GM19324 (cell line): ENCODE results near the gene BNIP3.
"Not testable (repeated sequence)": the region's sequence is repeated elsewhere in the genome, so short reads cannot be mapped to it uniquely, and the experiment has no call there.

ENCODE experiments used
- ATAC-seq: cut with Tn5 transposase; IDR thresholded peaks from one replicate; pipeline ENCODE4 v1.9.1; 2021; ENCODE audit warnings: mild to moderate bottlenecking, moderate library complexity; ENCODE audit not compliant: unreplicated experiment, low FRiP score

The BNIP3 gene

DNA sequence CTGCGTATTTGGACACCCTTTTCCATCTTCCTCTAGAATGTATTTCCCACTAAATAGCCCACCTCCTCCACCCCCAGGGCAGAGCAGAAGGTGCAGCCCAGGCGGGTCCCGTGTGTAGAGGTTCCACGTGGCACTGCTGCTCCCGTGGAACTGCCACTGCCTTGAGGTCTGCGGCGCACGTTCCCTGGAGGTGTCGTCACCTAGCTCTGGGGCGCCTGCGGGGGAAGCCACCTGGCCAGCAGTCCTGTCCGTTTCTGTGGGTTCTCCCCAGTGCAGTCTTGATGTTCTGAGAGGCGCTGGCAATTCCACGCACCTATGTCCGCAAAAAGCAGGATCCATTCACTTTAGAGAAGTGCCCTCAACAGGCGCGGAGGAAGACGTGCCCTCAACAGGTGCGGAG, 21.9 kb downstream of the BNIP3 start:
- no peak for ATAC-seq

DNA sequence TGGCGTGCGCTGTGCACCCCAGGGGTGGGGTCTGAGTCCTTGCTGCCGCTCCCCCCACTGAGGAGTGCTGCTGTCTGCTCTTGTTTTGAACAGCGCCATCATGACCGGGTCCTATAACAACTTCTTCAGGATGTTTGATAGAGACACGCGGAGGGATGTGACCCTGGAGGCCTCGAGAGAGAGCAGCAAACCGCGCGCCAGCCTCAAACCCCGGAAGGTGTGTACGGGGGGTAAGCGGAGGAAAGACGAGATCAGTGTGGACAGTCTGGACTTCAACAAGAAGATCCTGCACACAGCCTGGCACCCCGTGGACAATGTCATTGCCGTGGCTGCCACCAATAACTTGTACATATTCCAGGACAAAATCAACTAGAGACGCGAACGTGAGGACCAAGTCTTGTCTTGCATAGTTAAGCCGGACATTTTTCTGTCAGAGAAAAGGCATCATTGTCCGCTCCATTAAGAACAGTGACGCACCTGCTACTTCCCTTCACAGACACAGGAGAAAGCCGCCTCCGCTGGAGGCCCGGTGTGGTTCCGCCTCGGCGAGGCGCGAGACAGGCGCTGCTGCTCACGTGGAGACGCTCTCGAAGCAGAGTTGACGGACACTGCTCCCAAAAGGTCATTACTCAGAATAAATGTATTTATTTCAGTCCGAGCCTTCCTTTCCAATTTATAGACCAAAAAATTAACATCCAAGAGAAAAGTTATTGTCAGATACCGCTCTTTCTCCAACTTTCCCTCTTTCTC, 26.0 kb downstream of the BNIP3 start:
- ATAC-seq: no peak

DNA sequence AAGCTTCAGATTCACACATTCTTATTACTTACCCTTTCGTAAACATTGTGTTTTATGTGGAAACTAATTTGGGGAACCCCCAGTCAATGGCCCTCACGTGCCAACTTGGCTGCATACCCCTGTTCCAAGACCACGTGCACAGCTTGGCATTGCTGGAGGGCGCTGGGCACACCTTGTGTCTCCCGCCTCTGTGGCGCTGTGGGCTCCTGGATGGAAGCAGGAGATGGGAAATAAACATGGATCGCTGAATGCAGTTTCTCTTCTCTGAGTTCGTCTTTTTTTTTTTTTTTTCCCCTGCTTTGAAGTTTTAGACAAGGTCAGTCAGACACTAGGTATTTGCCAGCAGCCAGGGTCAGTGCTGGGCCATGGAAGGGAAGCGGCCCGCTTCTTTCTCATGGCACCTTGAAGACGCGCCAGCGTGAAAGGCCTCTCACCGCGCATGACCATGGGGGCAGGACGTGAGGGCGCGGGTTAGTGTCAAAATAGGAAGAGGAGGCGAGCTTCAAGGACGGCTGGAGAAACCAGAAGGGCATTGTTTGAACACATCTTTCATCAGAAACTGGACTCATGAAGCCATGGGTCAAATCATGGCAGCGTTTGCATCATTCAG, 27.3 kb downstream of the BNIP3 start:
- ATAC-seq: no peak

DNA sequence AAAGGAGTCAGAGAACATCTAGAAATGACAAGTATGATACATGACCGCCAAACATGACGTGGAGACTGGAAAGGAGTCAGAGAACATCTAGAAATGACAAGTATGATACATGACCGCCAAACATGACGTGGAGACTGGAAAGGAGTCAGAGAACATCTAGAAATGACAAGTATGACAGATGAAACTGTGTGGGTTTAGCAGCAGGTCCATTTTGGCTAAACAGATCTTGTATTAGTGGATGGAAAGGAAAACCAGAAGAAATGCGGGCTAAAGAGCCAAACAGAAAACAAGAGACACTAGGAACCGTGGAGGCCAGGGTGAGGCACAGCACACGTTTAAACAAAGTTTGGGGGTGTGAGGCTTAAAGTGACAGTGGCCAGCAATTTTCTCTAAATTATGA, 31.8 kb downstream of the BNIP3 start:
- ATAC-seq: not testable (repeated sequence)

DNA sequence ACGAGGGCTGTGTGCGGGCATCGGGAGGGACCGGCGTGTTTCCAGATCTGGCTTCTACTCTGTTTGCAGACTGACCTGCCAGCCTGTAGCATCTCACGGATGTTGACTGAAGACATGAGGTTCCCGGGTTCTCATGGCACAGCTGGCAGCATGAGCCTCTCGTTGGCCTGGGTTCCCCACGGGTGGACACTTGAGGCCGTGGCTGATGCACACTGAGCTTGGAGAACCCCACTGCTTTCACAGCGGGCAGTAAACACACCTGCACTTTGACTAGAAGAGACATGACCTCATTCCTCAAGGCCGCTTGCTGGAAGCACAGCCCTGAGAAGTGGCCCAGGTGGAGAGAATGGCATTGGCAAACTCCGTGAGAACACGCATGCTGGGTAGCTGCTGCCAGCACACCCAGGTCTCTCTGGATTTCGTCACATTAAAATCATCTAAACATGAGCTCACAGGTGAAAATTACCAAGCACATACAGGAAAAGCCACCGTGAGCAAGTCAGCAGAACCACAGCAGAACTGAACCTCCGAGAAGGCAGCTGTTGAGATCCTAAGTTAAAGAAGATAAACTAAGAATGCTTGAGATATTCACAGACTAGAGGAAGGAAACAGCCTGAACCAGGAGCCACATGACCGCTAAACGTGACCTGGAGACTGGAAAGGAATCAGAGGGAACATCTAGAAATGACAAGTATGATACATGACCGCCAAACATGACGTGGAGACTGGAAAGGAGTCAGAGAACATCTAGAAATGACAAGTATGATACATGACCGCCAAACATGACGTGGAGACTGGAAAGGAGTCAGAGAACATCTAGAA, 32.5 kb downstream of the BNIP3 start:
- no peak for ATAC-seq

DNA sequence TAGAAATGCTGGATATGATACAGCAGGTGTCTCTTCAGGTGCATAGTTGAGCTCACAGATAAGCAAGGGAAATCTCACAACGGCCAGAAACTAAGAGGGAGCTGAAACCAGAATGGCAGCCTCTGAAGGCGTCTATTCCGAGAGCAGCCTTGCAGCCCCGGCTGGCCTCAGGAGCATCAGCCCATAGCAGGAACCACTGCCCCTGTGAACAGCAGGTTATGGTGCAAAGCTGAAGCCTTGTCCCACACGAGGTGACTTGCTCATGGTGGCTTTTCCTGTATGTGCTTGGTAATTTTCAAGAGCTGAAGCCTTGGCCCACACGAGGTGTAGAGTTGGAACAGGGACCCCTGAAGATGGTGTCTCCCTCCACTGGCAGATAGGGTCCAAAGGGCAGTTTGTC, 33.2 kb downstream of the BNIP3 start:
- no peak for ATAC-seq

DNA sequence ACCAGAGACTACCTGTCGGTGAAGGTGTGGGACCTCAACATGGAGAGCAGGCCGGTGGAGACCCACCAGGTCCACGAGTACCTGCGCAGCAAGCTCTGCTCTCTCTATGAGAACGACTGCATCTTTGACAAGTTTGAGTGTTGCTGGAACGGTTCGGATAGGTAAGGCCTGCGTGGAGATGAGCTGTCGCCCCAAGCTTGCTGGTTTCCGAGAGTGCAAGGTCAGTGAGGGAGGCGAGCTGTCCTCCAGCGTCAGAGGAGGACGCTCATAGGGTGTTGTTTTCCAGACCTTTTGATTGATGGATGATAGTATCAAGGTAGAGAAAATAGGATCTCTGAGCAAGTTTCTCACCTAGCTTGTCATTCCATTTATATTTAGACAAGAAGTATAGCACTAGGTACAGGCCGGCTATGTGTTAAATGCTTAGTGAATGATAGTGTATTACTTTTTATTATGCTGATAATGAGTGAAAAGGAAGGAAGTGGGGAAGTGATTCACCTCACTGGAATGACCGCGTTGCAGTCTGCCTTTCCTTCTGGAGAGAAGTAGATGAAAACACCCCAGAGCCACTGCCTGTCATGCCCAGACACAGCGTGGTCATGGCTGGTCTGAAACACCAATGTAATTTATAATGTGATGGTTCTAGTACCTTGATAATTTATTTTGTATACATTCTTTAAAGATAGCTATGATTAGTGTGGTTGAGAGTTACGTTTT, 33.9 kb downstream of the BNIP3 start:
- ATAC-seq: no peak

DNA sequence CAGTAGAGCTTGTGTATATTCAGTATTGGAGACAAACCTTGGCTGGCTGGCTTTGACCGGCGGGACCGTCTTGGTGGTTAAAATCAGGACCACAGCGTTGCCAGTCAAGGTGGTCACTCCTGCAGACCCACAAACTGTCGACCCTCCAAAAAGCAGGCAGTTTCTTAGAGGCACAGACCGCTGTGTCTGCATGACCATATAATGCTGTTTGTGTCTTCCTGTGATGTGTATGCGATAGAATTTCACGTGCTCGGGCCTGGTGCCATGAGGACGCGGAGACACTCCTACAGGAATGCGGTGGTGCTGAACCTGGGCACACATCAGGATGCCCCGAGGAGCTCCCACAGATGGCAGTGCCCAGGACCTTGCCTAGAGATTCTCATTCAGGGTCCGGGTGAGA, 34.8 kb downstream of the BNIP3 start:
- no peak for ATAC-seq

DNA sequence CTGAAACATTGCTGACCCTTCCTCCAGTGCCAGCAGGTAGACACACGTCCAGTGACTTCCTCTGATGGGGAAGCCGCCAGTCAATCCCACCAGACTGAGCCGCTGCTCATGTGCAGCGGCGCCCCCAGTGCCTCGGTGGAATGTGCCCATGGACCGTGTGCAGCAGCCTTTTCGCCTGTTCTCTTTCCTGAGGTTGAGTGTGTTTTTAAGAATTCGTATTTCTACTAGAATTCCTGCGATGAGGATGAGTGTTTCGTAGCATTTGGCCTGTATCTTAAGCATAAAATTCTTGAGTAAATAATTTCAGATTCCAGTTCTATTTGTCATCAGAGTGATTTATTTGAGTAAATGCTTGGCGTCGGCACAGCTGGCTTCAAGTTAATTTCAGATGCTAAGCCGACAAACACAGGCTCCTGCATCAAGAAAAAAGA, 35.4 kb downstream of the BNIP3 start:
- ATAC-seq: no peak

DNA sequence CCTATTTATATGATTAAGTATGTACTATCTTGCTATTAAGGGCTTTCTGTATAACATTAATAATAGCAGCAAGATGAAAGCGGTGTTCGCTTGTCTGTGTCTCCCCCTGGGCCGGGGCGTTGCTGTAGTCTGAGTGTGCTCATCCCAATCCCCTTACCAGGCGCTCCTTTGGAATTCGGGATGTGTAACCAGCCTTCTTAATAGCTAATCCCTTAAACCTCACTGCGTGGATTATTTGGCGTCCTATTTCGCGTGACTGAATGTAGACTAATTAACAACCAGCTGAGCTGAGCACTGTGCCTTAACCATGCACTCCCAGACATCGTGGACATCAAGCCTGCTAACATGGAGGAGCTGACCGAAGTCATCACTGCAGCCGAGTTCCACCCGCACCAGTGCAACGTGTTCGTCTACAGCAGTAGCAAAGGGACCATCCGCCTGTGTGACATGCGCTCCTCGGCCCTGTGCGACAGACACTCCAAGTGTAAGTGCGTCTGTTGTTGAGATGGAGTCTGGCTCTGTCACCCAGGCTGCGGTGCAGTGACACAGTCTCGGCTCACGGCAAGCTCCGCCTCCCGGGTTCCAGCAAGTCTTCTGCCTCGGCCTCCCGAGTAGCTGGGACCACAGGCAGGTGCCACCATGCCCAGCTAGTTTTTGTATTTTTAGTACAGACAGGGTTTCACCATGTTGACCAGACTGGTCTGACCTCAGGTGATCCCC, 36.6 kb downstream of the BNIP3 start:
- ATAC-seq: no peak

DNA sequence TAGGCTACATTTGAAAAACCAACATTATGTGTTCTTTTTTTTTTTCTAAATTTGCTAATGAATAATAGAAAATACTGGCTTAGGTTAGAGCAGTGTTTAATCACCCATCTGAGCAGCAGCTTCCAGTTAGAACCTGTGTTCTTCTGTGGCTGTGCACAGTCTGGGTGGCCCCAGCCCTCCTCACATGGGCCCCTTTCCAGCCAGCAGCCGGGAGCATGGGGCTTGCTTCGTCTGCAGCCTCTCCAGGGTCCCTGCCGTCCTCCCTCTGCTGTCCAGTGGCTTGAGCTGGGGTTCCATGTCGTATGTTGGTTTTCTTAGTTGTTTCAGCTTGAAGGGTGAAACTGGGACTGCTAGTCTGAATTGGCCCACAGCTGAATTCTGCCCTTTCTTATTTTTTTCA, 37.3 kb downstream of the BNIP3 start:
- ATAC-seq: no peak

DNA sequence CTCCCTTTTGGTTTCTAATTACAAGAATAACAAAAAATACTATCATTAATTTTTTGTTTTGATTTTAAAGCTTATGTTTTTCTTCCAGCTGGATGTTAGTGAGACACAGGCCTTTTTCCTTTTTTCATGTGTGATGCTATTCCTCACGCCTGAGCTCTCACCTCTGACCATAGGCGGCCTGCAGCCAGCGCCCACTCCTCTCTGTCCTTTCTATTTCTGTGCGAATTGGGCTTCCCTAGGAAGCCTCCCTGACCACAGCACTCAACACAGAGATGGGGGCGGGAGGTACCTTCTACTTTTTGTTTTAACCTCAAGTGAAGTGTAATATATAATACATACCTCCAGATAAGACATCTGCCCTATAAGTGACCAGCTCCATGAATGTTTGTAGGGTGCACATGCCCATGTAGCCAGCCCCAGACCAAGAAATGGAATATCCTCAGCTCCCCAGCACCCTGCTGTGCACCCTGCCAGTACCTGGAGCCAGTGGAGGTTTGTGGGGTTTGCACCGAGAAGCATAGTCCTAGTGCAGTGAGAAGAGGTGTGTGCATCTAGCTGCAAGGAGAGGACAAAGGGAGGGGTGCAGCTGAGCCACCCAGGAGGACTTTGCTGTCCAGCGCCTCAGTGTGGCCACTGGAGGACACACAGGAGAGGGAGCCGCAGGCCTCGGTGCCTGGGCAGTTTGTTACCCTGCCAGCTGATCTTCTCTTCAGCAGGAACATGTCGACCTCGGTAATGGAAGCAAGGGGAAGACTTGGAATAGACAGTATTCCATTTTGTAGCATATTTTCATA, 38.5 kb downstream of the BNIP3 start:
- ATAC-seq: no peak

DNA sequence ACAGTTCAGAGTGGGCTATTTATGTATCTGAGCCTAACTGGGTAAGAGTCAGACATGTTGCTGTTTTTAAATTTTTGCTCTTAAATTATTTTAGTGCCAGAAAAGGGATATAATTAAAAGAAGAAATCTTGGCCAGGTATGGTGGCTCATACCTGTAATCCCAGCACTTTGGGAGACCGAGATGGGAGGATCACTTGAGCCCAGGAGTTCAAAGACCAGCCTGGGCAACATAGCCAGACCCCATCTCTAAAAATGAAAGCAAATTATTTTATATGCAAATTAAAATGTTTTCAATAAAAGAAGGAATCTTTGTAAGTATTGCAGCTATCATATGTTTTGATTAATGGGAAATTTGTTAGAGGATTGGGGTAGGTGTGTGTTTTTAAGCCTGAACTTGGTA, 39.3 kb downstream of the BNIP3 start:
- ATAC-seq: no peak

DNA sequence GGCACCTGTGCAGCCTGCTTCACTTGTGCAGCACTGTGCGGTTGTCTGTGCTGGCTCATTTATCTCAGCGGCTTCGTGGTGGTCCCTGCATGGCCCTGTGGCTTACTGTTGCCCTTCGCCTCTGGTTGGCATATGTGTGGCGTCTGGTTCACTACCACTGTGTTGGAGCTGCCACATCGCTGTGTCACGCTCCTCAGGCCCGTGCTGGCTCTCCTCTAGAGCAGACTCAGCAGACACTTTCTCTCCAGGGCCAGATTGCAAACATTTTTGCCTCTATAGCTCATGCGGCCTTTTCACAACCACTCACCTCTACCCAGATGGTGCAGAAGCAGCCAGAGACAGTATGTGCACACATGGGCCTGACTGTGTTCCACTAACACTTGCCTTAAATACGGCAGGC, 43.0 kb downstream of the BNIP3 start:
- ATAC-seq: no peak

DNA sequence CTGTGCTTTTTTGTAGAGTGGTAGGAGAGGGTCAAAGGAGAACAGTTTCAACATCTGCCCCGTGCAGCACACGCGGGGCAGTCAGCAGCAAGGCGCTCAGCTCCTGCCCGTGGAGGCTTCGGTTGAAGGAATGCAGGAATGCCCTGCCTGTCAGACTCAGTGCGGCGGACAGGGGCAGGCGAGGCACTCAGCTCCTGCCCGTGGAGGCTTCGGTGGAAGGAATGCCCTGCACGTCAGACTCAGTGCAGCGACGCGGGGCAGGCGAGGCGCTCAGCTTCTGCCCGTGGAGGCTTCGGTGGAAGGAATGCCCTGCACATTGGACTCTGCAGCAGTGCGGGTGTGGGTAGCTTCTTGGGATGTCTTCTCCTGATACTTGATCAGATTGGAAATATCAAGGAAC, 43.9 kb downstream of the BNIP3 start:
- no peak for ATAC-seq

DNA sequence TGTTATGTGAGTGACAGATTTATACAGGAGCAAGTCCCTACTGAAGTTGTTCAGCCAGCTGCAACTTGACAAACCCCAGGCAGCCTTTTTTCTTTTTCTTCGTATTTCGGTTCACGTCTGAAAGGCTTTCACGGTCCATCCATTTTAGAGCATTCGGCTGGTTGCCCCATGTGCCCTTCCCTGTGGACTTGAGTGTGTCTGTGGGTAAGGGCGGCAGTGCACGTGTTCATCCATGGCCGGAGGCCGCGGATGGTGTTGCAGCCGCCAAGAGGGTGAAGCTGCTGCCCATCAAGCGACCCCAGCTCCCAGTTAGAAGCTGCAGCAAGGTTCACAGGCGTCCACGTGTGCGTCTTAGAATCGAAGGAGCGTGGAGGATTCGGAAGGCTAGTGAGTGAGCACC, 45.0 kb downstream of the BNIP3 start:
- ATAC-seq: no peak

DNA sequence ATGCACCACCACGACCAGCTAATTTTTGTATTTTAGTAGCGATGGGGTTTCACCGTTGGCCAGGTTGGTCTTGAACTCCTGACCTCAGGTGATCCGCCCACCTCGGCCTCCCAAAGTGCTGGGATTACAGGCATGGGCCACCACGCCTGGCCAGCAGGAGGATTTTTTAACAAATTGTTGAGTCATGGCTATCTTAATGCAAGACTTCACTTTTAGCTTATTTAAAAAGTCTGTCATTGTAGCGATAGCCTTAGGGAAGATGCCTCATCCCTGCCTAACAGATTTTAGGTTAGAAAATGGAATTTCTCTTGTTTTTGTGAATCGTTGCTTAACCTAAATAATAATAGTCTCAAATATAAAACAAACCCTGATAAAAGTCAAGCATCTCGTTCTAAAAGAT, 45.4 kb downstream of the BNIP3 start:
- ATAC-seq: no peak

DNA sequence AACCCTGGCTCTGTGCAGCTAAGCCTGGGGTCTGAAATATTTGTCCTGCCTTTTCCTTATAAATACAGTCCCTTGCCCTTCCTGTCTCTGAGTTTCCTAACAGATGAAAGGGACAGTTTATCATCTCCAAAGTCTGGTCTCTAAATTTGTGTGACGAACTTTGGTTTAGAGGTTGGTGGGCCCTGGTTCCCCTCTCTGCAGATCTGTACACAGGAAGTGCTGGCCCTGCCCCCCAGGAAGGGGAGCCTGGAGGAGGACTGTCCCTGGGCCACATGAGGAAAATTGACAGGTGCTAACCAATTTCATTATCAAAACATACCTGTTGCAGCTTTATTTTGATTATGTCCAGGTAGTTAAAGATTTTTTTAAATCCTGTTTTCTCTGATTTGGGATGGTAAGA, 46.5 kb downstream of the BNIP3 start:
- no peak for ATAC-seq

DNA sequence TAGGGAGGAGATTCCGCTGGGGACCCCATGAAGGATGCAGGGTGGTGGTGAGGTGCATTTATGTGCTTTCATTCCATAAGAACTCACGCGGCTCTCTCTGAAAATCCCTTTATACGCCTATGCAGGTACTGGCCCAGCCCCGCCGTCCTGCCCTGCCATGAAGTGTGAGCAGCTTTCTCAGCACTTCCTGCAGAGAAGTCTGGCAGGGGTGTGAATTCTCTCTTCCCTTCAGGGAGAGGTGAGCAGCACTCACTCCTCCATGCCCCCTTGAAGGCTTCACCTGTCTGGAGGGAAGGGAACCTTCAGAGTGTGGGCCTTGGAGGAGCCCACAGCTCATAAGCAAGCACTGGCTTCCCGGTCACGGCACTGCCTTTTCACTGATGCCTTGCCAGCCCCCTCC, 47.0 kb downstream of the BNIP3 start:
- no peak for ATAC-seq

DNA sequence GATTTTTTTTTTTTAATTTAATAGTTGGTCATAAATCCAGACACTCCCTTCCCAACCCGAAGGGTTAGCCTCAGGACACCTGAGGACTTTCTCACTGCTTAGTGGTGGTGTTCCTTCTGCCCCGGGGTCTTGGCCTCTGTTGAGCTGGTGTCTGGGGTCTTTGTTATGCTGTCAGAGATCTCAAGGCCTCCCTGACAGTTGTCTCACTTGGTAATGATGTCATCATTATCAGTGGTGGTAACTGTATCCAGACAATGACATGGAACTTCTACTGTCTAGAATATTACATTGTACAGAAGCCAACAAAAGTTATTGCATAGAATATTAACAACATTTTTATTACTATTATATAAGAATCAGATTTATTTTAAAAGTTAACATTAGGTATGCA, 48.0 kb downstream of the BNIP3 start:
- no peak for ATAC-seq
